Fibroblast of the aortic adventitia (primary cell): ENCODE results near the gene SEPTIN3. TPM values are rescaled to one million over a fixed set of nuclear protein-coding genes. Genes with fewer than 3 reads are reported as not detected.

Experiments used
- DNase-seq: peaks from one replicate; pipeline ENCODE4 v3.0.0-alpha.2; 2010; ENCODE audit warnings: low read depth
- H3K4me3 ChIP-seq: 2 replicates; pipeline ENCODE4 v1.5.1; 2011; ENCODE audit warnings: low read depth, mild to moderate bottlenecking, control low read depth, low read length, moderate library complexity
- CTCF ChIP-seq: IDR thresholded peaks from 2 replicates; pipeline ENCODE4 v1.5.1; 2011; ENCODE audit warnings: mild to moderate bottlenecking, low read length, control low read depth, inconsistent platforms; ENCODE audit not compliant: insufficient read depth
- total RNA-seq: library from RNA; depleted of rRNA; stranded (reverse); fragments of >200 nt; gene quantifications from 2 replicates; pipeline ENCODE4 v1.2.3, GENCODE V29; 2012; ENCODE audit warnings: low replicate concordance

SEPTIN3 gene
- total RNA-seq, 1 donor, result not detected

- no peak for TF ChIP-seq CTCF
- DNase-seq, result no peak
These were observed 46.9 kb downstream of the SEPTIN3 start for GRCh38 chr22:42016111-42016510.

GRCh38 chr22:42018224-42018623 lies 49.0 kb downstream of the SEPTIN3 start:
- no peak for TF ChIP-seq CTCF
- H3K4me3 ChIP-seq, result no peak overlapping the region
- DNase-seq, result no peak

More at GRCh38 chr22:42016111-42016510, 46.9 kb downstream of the SEPTIN3 start:
- H3K4me3 ChIP-seq, result no peak overlapping the region

Other genes starting within 250 kb of the SEPTIN3 start
- gene CCDC134, start 168.8 kb upstream of the SEPTIN3 start, total RNA-seq, result 5.7 and 8.1 TPM in 2 replicates
- gene SREBF2, start 136.3 kb upstream of the SEPTIN3 start, total RNA-seq, result 52.8 and 112 TPM in 2 replicates
- gene SHISA8, start 54.4 kb upstream of the SEPTIN3 start, total RNA-seq, result not detected in 2 replicates
- gene TNFRSF13C, start 42.6 kb upstream of the SEPTIN3 start, total RNA-seq, result 0.08 and 0.18 TPM in 2 replicates
- 1.1 and 16.9 TPM in 2 replicates for gene CENPM, start 22.3 kb upstream of the SEPTIN3 start, total RNA-seq
- gene WBP2NL, start 29.3 kb downstream of the SEPTIN3 start, total RNA-seq, result 0.18 and 1.6 TPM in 2 replicates
- gene NAGA, start 101.4 kb downstream of the SEPTIN3 start, total RNA-seq, result 14.8 and 39.5 TPM in 2 replicates
- 18.1 and 29.8 TPM in 2 replicates for gene PHETA2, start 104.8 kb downstream of the SEPTIN3 start, total RNA-seq
- gene SMDT1, start 110.3 kb downstream of the SEPTIN3 start, total RNA-seq, result 8.0 and 10.2 TPM in 2 replicates
- gene NDUFA6, start 121.3 kb downstream of the SEPTIN3 start, total RNA-seq, result 51.2 and 66.8 TPM in 2 replicates
- gene CYP2D6, start 161.4 kb downstream of the SEPTIN3 start, total RNA-seq, result not detected in 2 replicates